ENCODE data around the gene DIDO1. TPM values are rescaled to one million over a fixed set of nuclear protein-coding genes. Genes with fewer than 3 reads are reported as not detected.

Gene DIDO1
- polyA plus RNA-seq, 2 of the 4 experiments (the other 2 are of a cell fraction): 12.6 to 14.8 TPM

- no peak for TF ChIP-seq BHLHE40 (IDR thresholded peaks at IDR 0.05; ENCODE audit: low read depth, low read length)
Observed at GRCh38 chr20:62941792-62942191, 15.5 kb upstream of the DIDO1 start (continued).

- no peak overlapping the region for H3K27ac ChIP-seq
- WGBS (ENCODE audit: missing lambda C conversion rate): 82% methylated on average over 8 of the region's 8 CpGs
- ChIA-PET POLR2A (no interaction called here), CTCF (no interaction called here)
- no peak overlapping the region for H3K4me3 ChIP-seq
- no peak for DNase-seq (ENCODE audit: low read depth in 1 of 2, low spot score in 1 of 2)
- ATAC-seq: no peak
- no peak for TF ChIP-seq CTCF (IDR thresholded peaks at IDR 0.05)
- TF ChIP-seq MYC (IDR thresholded peaks at IDR 0.05; ENCODE audit: borderline replicate concordance, low read length): no peak
- no peak for TF ChIP-seq SMC3 (IDR thresholded peaks at IDR 0.05)
- TF ChIP-seq RFX5 (IDR thresholded peaks at IDR 0.05): no peak
- no peak for TF ChIP-seq EHMT2 (IDR thresholded peaks at IDR 0.05; ENCODE audit: low read depth)
- TF ChIP-seq PHF8 (IDR thresholded peaks at IDR 0.05; ENCODE audit: borderline replicate concordance, low read depth): no peak
- TF ChIP-seq KDM5A (IDR thresholded peaks at IDR 0.05): no peak
- no peak for TF ChIP-seq MAX (IDR thresholded peaks at IDR 0.05)
- TF ChIP-seq SREBF2 (IDR thresholded peaks at IDR 0.05): no peak
- TF ChIP-seq FOSB (CRISPR knock-in tag; IDR thresholded peaks at IDR 0.05): no peak
- TF ChIP-seq CEBPB (IDR thresholded peaks at IDR 0.05): no peak
- H3K9me3 ChIP-seq: no peaks in the 10 kb centered on the region
- H3K4me2 ChIP-seq: no peak overlapping the region
- H3K4me1 ChIP-seq: peaks cover 18% of the 10 kb centered on the region
- no peak for FAIRE-seq
Observed at GRCh38 chr20:62940875-62941274, 14.6 kb upstream of the DIDO1 start.

- Histone ChIP-seq H3K27ac (peak within 1 kb of the TSS; percentile 91 to 94), H3K9me3 (no peaks in the 10 kb centered on the region), H3K4me1 (peaks cover 28% of the 10 kb centered on the region), H3K4me3 (peak within 1 kb of the TSS; percentile 68), H3K4me2 (peak within 1 kb of the TSS; percentile 86)
- ChIA-PET POLR2A (interaction anchor here (0.7 to 1.7 kb wide), 5 partner anchors 10 to 63 kb away, joined by 3 to 12 read pairs (median 4); partner anchors contain the start of gene DIDO1), CTCF (interaction anchor here (0.9 to 2.8 kb wide), 7 partner anchors 12 to 71 kb away, joined by 3 to 14 read pairs (median 4); partner anchors contain the start of gene DIDO1)
- ATAC-seq (peak; percentile 57 to 79), DNase-seq (ENCODE audit: low read depth in 1 of 2, low spot score in 1 of 2) (peak; percentile 37 to 38), FAIRE-seq (no peak)
- TF ChIP-seq CTCF (IDR thresholded peaks at IDR 0.05) (0 out of 3 replicates have a peak, but pooled peaks have one; percentile 8), ZNF302 (CRISPR knock-in tag; IDR thresholded peaks at IDR 0.05) (no peak), JUN (IDR thresholded peaks at IDR 0.05) (peak in 1 of 2 experiments; percentile 75; a peak in 2 of 5 replicates), PHF8 (IDR thresholded peaks at IDR 0.05; ENCODE audit: borderline replicate concordance, low read depth) (peak; percentile 41; the same call in 1 of the 2 replicates), EHMT2 (IDR thresholded peaks at IDR 0.05; ENCODE audit: low read depth) (no peak), GATA3 (IDR thresholded peaks at IDR 0.05; ENCODE audit: borderline replicate concordance) (peak; percentile 7; the same call in 1 of the 2 replicates)
- WGBS (ENCODE audit: missing lambda C conversion rate): 2% methylated on average over 24 of the region's 79 CpGs
Observed at GRCh38 chr20:62938105-62938888, 12.0 kb upstream of the DIDO1 start, which contains the start of gene GID8. TSS of gene GID8 (plus strand) at chr20:62938147. CDS start at chr20:62941503, 3,356 bp downstream.

All from A549 (cell line).